M059J (cell line): Measurements from ENCODE around the gene DNASE1. TPM values are rescaled to one million over a fixed set of nuclear protein-coding genes. Genes with fewer than 3 reads are reported as not detected.
A peak's percentile ranks its signal among the peaks of the same experiment; 100 is the strongest.

Source experiments
- DNase-seq: peaks from one replicate; pipeline ENCODE4 v3.0.0-alpha.2; 2012; ENCODE audit warnings: low read depth
- total RNA-seq: library from RNA; depleted of rRNA; stranded (reverse); fragments of >200 nt; shearing (Covaris generic); gene quantifications from 2 replicates; pipeline ENCODE4 v1.2.3, GENCODE V29; 2014

DNASE1 gene
- total RNA-seq, 1 experiment from 2014 or later, result 21.1 TPM

- DNase-seq, result no peak
These were observed 8.1 kb downstream of the DNASE1 start for GRCh38 chr16:3662601-3663000.

- no peak for DNase-seq
These were observed 9.9 kb downstream of the DNASE1 start for GRCh38 chr16:3664187-3664896.

- no peak for DNase-seq
These were observed 11.0 kb downstream of the DNASE1 start for GRCh38 chr16:3665508-3665907.

- no peak for DNase-seq
These were observed 14.1 kb downstream of the DNASE1 start for GRCh38 chr16:3668626-3669025.

GRCh38 chr16:3669082-3669481 is 14.6 kb downstream of the DNASE1 start:
- DNase-seq, result no peak

GRCh38 chr16:3670711-3671110 is 16.2 kb downstream of the DNASE1 start:
- DNase-seq, result no peak

GRCh38 chr16:3671424-3671823 is 16.9 kb downstream of the DNASE1 start:
- no peak for DNase-seq

GRCh38 chr16:3672571-3673041 is 18.1 kb downstream of the DNASE1 start:
- no peak for DNase-seq

- DNase-seq, result no peak
These were observed 18.7 kb downstream of the DNASE1 start for GRCh38 chr16:3673201-3673600.

GRCh38 chr16:3673676-3674377 is 19.3 kb downstream of the DNASE1 start:
- DNase-seq, result peak; percentile 37

GRCh38 chr16:3674513-3675295 is 20.2 kb downstream of the DNASE1 start:
- DNase-seq, result no peak

- DNase-seq, result no peak
These were observed 21.2 kb downstream of the DNASE1 start for GRCh38 chr16:3675601-3676130.

GRCh38 chr16:3677994-3678393 is 23.5 kb downstream of the DNASE1 start:
- DNase-seq, result no peak

- DNase-seq, result no peak
These were observed 26.7 kb downstream of the DNASE1 start for GRCh38 chr16:3681206-3681605.

- no peak for DNase-seq
These were observed 32.5 kb downstream of the DNASE1 start for GRCh38 chr16:3687021-3687420.

GRCh38 chr16:3687792-3688191 is 33.3 kb downstream of the DNASE1 start:
- DNase-seq, result no peak

GRCh38 chr16:3689731-3690130 is 35.2 kb downstream of the DNASE1 start:
- DNase-seq, result no peak

GRCh38 chr16:3690470-3690928 is 36.0 kb downstream of the DNASE1 start:
- peak; percentile 86 for DNase-seq

GRCh38 chr16:3690980-3691720 is 36.7 kb downstream of the DNASE1 start:
- peak; percentile 4 for DNase-seq

- DNase-seq, result no peak
These were observed 37.3 kb downstream of the DNASE1 start for GRCh38 chr16:3691761-3692160.

GRCh38 chr16:3694051-3694450 is 39.6 kb downstream of the DNASE1 start:
- no peak for DNase-seq
